Inflammatory macrophage treated with lipopolysaccharide for 4 hours (primary cell): ENCODE results near the gene SEMA3F.

Experiments
- DNase-seq: peaks from one replicate; pipeline ENCODE4 v3.0.0-alpha.2; 2020

Gene SEMA3F

GRCh38 chr3:50237754-50238548, 82.8 kb downstream of the SEMA3F start:
- peak; percentile 96 for DNase-seq

- DNase-seq: peak; percentile 71
Measured at GRCh38 chr3:50238549-50239026, 83.5 kb downstream of the SEMA3F start.
